SW 1271 (cell line): ENCODE results near the gene EPHA6.
"Not testable (repeated sequence)": the region's sequence is repeated elsewhere in the genome, so short reads cannot be mapped to it uniquely, and the experiment has no call there.

Source experiments
- DNase-seq, 2 experiments: peaks; one replicate each; lab custom pipeline; 2025; lab: John Stamatoyannopoulos, UW

EPHA6 gene

DNA sequence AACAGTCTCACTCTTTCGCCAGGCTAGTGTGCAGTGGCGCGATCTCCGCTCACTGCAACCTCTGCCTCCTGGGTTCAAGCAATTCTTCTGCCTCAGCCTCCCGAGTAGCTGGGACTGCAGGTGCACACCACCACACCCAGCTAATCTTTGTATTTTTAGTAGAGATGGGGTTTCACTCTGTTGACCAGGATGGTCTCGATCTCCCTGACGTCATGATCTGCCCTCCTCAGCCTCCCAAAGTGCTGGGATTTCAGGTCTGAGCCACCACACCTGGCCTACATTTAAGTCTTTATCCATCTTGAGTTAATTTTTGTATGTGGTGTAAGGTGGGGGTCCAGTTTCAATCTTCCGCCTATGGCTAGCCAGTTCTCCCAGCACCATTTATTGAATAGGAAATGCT is 211.2 kb downstream of the EPHA6 start:
- DNase-seq: not testable (repeated sequence)

DNA sequence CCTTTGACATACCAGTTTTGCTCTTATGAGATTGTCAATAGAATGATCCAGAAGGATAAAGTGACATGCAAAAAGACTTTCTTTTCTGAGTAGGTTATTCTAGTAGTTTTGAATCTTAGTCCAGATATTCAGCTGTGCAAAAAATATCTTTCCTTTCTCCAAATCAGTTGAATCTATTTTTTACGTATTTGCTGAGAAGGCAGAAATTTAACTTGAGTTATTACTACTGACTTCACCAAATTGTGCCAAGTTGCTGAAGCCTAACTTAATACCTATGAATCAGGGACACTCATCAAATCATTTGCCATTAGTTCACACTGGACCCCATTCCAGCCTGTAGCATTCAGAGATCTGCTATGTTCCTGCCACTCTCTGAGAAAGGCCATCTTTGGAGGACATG is 215.6 kb downstream of the EPHA6 start:
- no peak for DNase-seq

DNA sequence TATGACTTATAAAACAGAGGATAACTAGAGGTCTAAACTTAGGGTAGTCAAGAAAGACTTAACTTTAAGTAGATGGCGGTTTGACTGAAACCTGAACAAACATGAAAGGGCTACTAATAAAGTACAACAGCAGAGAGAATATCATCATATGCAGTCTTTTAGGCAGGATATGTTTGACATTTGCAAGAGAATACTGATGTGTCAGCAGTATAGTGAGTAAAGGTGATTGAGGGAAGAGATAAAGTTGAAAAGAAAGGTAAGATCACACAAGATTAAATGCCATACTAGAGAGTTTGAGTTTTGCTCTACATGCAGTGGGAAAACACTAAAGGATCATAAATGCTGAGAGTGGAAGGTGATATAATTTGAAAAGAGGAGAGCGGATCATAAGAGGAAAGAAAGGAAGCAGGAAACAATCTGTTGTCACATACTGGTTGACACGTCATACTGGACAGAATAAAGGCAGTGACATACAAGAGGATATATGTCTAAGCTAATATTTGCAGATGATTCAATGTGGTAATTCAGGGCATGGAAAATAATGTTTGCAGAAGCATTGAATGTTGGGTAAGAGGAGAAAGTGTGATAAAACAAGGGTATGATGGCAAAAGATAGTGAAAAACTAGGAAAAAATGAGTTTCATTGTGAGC is 223.0 kb downstream of the EPHA6 start:
- DNase-seq: no peak

DNA sequence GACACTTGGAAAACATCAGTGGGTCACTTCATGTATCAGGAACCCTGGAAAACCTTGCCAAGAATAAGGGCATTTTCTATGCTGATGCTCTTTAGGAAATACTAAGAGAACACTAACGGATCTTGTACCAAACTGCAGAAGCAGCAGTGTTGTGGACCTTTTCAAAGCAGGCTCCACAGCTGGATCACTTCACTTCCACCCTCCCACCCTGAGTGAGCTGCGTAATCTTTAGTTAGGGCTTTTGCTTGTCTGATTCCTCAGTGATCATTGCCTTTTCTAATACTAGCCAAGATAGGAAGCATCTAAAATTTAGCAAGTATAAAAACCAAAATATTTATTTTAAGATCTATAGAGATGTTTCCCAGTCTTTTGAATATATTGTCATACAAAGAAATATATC is 229.0 kb downstream of the EPHA6 start:
- no peak for DNase-seq

DNA sequence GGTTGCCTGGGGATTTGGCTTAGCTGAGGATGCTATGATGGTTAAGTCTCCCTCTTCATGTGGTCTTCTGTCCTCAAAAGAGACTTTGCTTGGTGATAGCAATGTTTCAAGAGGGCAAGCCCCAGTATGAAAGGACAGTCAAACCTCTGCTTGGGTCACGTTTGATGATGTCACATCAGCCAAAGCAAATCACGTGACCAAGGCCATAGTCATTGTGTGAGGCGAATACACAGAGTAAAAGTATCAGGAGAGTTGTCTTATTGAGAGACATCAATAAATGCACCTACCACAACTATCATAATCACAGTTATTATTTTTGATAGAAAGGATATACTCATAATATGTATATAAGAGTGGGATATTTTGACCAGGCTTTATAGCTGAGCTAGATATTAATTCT is 243.0 kb downstream of the EPHA6 start:
- no peak for DNase-seq

DNA sequence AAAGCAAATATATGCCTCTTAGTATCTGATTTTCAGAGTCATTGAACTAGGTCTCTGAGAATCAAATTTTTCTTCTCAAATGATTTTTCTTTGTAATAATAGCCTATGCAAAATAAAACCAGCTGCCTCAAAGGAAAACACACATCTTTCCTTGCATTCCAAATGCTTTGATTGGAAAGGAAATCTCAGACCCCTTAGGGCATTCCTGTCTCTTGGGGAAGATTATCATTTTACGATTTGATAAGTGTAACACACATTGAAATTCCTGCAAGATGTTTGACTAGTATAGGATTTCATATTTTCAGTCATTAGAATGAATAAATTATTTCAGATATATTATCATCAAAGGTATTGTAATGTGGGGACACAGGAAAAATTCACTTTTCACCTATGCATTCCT is 244.8 kb downstream of the EPHA6 start:
- no peak for DNase-seq

DNA sequence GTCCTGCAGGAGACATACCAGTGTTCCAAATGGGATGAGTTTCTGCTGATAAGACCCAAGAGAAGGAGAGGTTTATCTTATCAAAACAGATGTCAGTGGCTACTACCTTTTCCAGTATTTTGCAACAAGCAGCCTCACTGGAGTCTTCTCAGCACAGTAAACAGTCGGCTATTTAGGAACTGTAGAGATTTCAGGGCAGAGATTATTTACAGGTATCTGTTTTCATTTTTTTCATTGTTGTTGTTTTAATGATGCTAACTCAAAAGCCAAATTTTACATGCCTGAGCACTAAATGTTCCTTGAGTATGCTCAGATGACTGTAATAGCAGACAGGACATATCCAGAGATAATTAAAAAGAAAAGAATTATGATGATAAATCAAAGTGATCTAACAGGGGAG is 252.1 kb downstream of the EPHA6 start:
- DNase-seq: no peak

DNA sequence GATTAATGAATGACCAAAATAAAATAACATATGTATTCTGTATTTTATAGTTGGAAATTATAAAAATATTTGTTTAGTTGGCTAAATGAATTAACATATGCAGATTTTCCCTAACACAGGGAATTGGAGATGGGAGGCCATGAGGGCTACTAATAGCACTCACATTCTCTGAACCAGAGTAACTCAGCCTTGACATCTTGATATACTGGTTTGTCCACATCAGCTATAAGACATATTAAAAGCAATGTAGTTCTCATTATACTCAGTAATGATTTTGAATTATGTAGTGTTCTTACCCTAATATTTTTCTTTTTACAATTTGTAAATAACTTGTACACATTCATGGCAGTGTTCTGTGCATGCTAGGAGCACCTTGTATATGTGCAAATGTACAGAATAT is 255.9 kb downstream of the EPHA6 start:
- DNase-seq: no peak

DNA sequence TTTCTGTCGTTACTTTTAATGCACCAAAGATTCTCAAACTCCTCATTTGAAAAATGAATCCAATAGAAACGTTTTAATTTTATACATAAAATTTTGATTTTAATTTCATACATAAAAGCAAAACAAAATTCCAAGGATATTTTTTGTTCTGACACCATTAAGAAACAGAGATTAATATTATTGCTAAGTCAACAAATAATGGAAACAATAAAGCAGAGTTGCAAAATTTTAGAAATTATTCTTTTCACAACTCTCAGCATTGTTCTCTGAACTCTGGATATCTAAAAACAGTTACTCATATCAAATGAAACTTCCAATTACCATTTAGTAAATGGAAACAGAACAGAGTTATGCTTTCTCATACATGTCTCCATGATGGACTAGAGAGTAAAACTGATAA is 260.2 kb downstream of the EPHA6 start:
- no peak for DNase-seq

DNA sequence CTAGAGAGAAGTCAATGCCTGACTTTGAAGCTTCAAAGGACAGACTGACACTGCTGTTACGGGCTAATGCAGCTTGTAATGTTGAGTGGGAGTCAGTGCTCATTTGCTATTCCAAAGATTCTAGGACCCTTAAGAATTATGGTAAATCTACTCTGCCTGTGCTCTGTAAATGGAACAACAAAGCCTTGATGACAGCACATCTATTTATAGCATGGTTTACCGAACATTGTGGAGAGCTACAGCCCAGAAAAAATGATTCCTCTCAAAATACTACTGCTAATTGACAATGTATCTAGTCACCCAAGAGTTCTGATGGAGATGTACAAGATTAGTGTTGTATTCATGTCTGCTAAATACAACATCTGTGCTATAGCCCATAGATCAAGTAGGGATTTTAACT is 262.3 kb downstream of the EPHA6 start:
- no peak for DNase-seq

DNA sequence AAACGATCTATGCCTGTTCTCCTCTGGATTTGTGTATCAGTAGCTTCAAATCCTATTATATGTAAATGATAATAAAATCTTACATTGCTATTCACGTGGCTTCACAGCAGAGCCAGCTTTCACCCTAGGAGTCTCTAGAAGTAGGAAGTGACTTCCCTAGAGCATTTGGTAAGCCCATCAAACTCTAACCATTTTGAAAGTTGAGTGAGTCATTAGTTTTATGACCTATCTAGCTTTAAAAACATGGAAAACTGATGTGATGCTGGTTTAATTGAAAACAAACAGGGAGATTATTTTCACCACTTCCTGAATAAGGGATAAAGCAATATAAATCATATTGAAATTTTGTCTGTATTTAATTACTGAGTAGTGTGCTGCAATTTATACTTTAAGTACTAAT is 275.2 kb downstream of the EPHA6 start:
- no peak for DNase-seq

DNA sequence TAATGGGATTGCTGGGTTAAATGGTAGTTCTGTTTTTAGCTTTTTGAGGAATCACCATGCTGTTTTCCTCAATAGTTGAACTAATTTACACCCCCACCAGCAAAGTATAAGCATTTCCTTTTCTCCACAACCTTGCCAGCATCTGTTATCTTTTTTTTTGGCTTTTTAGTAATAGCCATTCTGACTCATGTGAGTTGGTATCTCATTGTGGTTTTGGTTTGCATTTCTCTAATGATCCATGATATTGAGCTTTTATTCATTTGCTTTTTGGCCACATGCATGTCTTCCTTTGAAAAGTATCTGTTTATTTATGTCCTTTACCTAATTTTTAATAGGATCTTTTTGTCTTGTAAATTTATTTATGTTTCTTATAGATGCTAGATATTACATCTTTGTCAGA is 288.2 kb downstream of the EPHA6 start:
- no peak for DNase-seq

DNA sequence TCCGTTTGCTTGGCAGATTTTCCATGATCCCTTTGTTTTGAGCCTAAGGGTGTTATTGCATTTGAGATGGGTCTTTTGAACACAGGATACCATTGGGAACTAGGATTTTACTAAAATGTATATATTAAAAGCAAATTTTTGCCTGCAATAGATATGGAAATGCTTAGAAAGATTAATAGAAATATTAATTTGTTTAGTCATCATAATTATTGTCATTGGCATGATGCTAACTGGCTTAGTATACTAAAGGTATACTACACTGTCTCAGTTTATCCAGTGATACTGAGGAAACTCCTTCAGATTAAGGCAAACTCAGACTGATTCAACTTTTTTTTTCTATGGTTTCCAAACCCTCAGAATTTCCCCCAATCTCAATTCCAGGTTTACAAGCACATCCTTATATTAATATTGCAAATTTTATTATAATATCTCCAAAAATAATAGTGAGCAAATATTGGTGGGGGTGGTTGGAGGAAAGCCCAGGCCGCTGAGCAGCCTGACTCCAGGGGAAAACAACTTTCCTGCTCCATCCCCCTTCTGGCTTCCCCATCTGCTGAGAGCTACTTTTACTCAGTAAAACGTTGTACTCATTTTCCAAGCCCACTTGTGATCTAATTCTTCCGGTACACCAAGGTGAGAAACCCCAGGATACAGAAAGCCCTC is 291.7 kb downstream of the EPHA6 start:
- no peak for DNase-seq

DNA sequence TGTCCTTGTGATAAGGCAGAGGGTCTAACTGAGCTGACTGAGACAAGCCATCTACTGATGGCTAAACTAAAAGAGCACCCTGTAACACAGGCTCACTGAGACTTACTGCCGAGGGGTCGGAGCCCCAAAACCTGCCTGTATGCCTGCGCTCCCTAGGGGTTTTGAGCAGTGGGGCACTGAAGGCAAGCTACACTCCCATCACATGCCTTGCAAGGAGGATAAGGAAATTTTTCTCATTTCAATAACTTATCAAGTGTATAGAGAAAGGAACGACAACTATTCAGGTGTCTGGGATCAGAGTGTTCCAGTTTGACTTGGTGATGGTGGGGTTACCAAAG is 292.2 kb downstream of the EPHA6 start:
- DNase-seq: no peak

DNA sequence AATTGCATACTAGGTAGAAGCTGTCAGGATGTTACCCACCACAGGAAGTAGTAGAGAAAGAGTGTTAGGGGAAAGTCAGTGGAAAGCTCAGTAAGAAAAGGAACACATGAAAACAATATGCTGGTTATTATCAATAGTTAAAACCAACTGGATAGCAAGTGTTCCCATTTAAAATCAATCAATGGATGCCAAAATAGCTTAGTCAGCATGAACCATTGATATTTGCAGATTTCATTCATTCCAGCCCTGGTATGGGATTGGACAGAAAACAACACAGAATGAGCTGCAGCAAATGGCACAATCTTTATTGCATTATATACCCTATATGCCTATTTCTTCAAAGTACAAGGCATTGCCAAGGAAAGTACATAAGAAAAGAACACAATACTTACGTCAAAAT is 293.7 kb downstream of the EPHA6 start:
- DNase-seq: no peak

DNA sequence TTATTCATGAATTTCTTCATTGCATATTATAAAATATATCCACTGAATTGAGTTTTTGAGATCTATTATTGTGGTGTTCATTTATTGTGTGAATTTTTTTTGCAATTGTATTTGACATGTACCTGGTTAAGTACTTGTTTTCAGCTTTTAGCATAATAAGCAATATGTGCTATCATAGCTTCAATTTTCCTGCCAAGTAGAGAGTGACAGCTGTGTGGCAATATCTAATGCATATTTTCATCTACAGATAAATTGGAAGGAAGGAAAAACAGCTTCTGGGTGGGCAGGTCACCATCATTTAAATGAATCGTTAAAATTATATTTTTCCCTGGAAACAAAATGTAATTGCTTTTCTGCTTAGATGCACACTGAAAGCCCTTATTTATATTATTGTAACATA is 296.9 kb downstream of the EPHA6 start:
- DNase-seq: no peak

DNA sequence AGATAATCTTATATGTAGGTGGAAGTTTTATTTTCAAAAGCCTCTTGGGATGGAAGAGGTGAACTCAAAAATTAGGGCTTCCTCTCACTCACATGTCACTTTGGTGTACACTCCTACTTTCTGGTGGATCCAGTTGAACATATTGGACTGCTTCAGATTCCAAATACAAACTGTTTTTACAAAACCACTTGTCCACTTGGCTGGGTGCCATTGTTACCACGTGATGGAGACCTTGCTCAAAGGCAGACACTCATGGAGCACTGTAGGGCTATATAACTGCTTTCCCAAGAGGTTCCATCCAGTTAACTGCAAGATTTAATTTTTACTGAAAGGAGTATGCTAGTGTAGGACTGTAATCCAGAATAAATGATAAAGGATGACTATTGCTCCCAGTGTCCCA is 307.0 kb downstream of the EPHA6 start:
- DNase-seq: no peak

DNA sequence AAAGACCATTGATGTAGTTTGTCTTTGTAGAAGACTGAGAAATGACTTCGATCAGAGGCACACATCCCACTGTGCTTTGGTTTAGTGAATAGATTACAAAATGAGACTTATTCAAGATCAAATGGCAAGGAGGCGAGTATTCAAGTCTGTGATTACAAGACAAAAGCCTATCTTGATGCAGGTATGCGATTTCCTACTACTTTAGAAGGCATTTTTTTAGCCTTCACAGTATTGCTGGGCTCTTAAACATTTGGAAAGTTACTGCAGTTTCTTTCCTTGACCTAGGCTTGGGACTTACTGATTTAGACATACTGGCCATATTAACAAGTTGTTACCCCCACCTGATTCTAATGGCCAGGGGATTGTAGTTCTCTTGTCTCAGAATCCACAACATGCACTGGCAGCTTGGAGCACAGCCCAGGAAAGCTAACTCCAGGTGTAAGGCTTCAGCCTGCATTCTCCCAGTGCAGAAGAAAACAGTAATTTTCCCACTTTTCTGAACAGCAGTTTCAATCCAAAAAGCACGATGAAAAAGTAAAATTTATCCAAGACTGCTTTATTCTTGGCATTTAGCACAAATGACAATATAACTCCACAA is 311.6 kb downstream of the EPHA6 start:
- DNase-seq: no peak

DNA sequence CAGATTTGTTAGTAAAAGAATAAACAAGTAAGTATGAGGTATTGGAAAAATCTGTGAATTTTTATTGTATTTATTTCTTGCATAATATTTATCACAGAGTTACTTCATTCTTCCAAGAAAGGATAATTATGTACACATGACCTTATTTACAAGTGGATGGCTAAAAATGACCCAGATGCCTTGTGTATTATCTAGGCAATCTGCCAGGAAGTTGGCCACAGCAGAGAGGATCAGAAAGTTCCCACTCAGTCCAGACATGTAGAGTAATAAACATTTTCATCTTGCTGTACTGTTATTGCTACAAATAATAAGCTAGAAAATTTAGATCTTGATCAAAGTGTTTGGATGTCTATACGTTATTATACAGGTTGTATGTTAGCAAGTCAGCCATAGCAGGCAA is 317.1 kb downstream of the EPHA6 start:
- no peak for DNase-seq

DNA sequence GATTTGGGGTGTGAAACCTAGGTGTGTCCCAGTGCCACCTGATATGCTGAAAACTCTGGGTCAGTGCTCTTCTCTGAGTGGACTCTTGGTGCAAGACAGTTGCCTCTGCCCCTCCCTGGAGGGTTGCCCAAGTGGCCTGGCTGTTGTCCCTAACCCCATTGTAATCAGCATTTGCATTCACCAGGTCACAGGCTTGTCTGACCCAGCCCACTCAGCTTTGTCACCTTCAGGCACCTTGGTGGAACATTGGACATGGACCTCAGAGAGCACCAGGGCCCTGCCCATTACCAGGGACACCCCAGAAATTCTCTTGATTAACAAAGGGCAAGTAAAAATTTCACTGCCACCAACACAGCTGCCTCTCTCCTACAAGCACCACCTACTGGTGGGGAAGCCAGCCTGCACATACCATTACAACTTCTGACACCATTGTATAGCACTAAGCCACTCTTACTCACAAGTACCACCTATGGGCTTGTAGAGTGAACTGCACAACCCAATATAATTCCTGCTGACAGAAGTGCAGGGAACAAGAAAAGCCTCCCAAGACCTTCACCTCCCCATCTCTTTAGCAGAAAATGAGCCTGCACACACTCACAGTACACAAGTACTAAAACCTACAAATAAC is 324.6 kb downstream of the EPHA6 start:
- no peak for DNase-seq

DNA sequence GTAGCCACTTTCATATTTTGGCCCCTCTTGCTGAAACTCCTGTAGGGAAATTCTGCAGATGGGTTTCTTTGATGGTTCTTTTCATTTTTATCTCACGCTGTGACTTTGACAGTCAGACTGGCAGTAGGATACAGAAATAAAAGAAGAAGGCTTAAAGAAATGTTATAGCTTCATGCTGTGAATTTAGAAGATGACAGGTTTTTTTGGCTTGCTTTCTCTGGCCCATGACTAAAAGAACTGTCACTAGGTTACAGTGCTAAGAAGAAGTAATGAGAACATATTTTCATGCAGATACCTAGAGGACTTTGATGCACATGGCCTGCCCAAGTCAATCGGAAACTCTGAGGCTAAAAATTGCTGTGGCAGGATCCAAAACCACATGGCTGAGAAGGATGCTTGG is 334.5 kb downstream of the EPHA6 start:
- DNase-seq: no peak

DNA sequence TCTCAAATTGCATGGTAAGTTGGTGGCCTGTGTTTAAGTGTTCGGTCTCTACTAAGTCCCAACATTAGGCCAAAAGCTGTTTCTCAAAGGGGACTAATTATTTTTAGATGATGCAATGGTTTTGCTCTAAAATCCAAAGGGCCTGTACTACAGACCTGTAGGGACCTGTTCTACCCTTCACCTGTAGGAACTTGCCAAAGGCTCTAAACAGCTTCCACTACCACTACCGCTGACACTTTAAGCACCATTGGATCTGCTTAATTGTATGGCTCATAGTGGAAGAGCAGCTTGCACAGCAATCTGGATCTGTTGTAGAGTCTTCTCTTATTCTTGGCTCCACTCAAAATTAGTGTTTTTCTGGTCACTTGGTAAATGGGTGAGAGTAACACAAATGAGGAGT is 346.8 kb downstream of the EPHA6 start:
- no peak for DNase-seq

DNA sequence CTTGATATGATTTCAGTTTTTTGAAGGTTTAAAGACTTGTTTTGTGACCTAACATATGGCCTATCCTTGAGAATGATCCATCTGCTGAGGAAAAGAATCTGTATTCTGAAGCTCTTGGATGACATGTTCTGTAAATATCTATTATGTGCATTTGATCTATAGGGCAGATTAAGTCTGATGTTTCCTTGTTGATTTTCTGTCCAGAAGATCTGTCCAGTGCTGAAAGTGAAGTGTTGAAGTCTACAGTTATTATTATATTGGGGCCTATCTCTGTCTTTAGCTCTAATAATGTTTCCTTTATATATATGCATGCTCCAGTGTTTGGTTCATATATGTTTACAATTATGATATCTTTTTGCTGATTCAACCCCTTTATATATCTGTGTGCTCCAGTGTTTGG is 362.8 kb downstream of the EPHA6 start:
- no peak for DNase-seq

DNA sequence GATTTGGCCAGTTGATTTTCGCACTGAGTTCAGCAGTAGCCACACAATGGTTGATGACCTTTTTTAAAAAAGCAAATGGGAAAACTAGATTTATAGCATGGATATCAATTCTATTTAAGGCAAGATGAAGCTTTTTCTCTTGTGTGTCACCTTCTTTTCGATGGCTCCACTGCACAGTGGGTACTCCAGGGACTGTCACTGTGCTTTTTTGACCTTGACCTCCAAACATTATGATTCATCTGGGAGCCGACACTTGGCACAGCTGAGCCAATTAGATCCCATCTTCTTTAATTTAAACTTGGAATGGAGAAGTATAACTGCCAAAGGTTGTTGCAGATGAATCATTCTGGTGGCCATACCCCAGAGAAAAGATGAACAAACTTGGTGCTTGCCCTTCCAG is 367.3 kb downstream of the EPHA6 start:
- DNase-seq: no peak
